ENCODE measurements around the gene BACH2. TPM values are rescaled to one million over a fixed set of nuclear protein-coding genes. Genes with fewer than 3 reads are reported as not detected.
A peak's percentile ranks its signal among the peaks of the same experiment; 100 is the strongest.

The BACH2 gene
- total and polyA plus RNA-seq, 7 donors = under 0.01 to 5.6 (median 1.4) TPM

DNA sequence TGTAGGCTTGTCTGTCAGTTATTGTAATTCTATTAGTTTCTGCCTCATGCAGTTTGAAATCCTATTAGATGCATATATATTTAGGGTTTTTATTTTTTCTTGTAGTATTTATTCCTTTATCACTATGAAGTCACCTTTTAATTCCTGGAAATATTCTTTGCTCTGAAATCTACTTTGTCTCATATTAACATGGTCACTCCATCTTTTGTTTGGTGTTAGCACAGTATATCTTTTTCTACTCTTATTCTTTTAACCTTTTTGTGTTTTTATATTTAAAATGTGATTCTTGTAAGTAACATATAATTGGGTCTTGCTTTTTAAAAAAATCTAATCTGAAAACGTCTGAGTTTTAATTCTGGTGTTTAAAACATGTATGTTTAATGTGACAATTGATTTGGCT lies 280.8 kb downstream of the BACH2 start:
- no peaks in the 10 kb centered on the region for H3K36me3 ChIP-seq
- no peak for TF ChIP-seq CTCF (IDR thresholded peaks at IDR 0.05)
- no peak for TF ChIP-seq EP300 (IDR thresholded peaks at IDR 0.05)
- TF ChIP-seq POLR2AphosphoS5 (IDR thresholded peaks at IDR 0.05) = no peak
- no peak for TF ChIP-seq POLR2A (IDR thresholded peaks at IDR 0.05)
- no peaks in the 10 kb centered on the region for H3K9me3 ChIP-seq
- H3K4me1 ChIP-seq = no peaks in the 10 kb centered on the region
- intact Hi-C loops (cut with DNase I) = no loop called here
- H3K27ac ChIP-seq = no peak overlapping the region
- H3K4me3 ChIP-seq = no peak overlapping the region
- WGBS, 2 donors = 60 to 75% methylated on average over 1 of the region's 1 CpG
- H3K27me3 ChIP-seq = no peaks in the 10 kb centered on the region
- no peak for DNase-seq

- DNase-seq = no peak
- Histone ChIP-seq H3K27ac (peak overlapping the region in 1 of 4 donors; percentile 16), H3K36me3 (no peaks in the 10 kb centered on the region), H3K4me1 (peaks cover 0 to 16% (median 4%) of the 10 kb centered on the region in 4 donors), H3K4me3 (no peak overlapping the region), H3K9me3 (no peaks in the 10 kb centered on the region), H3K27me3 (no peaks in the 10 kb centered on the region)
- no peak for TF ChIP-seq POLR2A (IDR thresholded peaks at IDR 0.05)
- no peak for TF ChIP-seq CTCF (IDR thresholded peaks at IDR 0.05)
- no peak for TF ChIP-seq EP300 (IDR thresholded peaks at IDR 0.05)
- TF ChIP-seq POLR2AphosphoS5 (IDR thresholded peaks at IDR 0.05) = no peak
- intact Hi-C loops (cut with DNase I) = no loop called here
- WGBS, 2 donors = 54 to 78% methylated on average over 1 of the region's 1 CpG
Observed at GRCh38 chr6:90008908-90009501, 287.6 kb downstream of the BACH2 start.

GRCh38 chr6:90008189-90008907 lies 288.3 kb downstream of the BACH2 start:
- H3K4me3 ChIP-seq = no peak overlapping the region
- TF ChIP-seq EP300 (IDR thresholded peaks at IDR 0.05) = no peak
- no peak for TF ChIP-seq CTCF (IDR thresholded peaks at IDR 0.05)
- TF ChIP-seq POLR2AphosphoS5 (IDR thresholded peaks at IDR 0.05) = no peak
- no peak for TF ChIP-seq POLR2A (IDR thresholded peaks at IDR 0.05)
- H3K36me3 ChIP-seq = no peaks in the 10 kb centered on the region
- H3K27me3 ChIP-seq = no peaks in the 10 kb centered on the region
- no peaks in the 10 kb centered on the region for H3K9me3 ChIP-seq
- no peak for DNase-seq
- 85 to 95% methylated on average over 9 of the region's 9 CpGs for WGBS, 2 donors
- H3K27ac ChIP-seq = peak overlapping the region in 1 of 4 donors; percentile 16
- H3K4me1 ChIP-seq = peaks cover 0 to 20% (median 4%) of the 10 kb centered on the region in 4 donors
- intact Hi-C loops (cut with DNase I) = no loop called here

- no peak for TF ChIP-seq POLR2AphosphoS5 (IDR thresholded peaks at IDR 0.05)
- no peak for TF ChIP-seq EP300 (IDR thresholded peaks at IDR 0.05)
- TF ChIP-seq POLR2A (IDR thresholded peaks at IDR 0.05) = no peak
- no peaks in the 10 kb centered on the region for H3K27me3 ChIP-seq
- H3K4me1 ChIP-seq = peaks cover 0 to 25% (median 4%) of the 10 kb centered on the region in 4 donors
- 64 to 88% methylated on average over 9 of the region's 9 CpGs for WGBS, 2 donors
- H3K36me3 ChIP-seq = no peaks in the 10 kb centered on the region
- no peak overlapping the region for H3K4me3 ChIP-seq
- DNase-seq = no peak
- intact Hi-C loops (cut with DNase I) = no loop called here
- H3K9me3 ChIP-seq = no peaks in the 10 kb centered on the region
- no peak overlapping the region for H3K27ac ChIP-seq
Observed at GRCh38 chr6:90005048-90005827, 291.4 kb downstream of the BACH2 start.

GRCh38 chr6:90004511-90004910 lies 292.1 kb downstream of the BACH2 start:
- Histone ChIP-seq H3K36me3 (no peaks in the 10 kb centered on the region), H3K4me1 (peaks cover 0 to 29% (median 4%) of the 10 kb centered on the region in 4 donors), H3K9me3 (no peaks in the 10 kb centered on the region), H3K27ac (no peak overlapping the region), H3K4me3 (no peak overlapping the region), H3K27me3 (no peaks in the 10 kb centered on the region)
- TF ChIP-seq POLR2A (IDR thresholded peaks at IDR 0.05) (no peak), POLR2AphosphoS5 (IDR thresholded peaks at IDR 0.05) (no peak), CTCF (IDR thresholded peaks at IDR 0.05) (no peak), EP300 (IDR thresholded peaks at IDR 0.05) (no peak)
- WGBS, 2 donors = 27 to 76% methylated on average over 5 of the region's 5 CpGs
- intact Hi-C loops (cut with DNase I) = no loop called here
- no peak for DNase-seq
